Esophagus squamous epithelium (tissue), 5 donors: ENCODE results near the gene CD44. TPM values are rescaled to one million over a fixed set of nuclear protein-coding genes. Genes with fewer than 3 reads are reported as not detected.

Experiments
- DNase-seq: peaks from one replicate; lab custom pipeline; 2025; lab: John Stamatoyannopoulos, UW
- H3K27ac ChIP-seq, 4 donors: fragments of 200-600 bp; sonication (generic); one replicate each; pipeline ENCODE4 v1.5.1; 2016 to 2019; ENCODE audit warnings: mild to moderate bottlenecking in 1 of 4
- H3K27me3 ChIP-seq, 4 donors: fragments of 200-600 bp; sonication (generic); 1 replicate in 3 of 4; 2 replicates in 1 of 4; pipeline versions ENCODE4 v1.5.1 to v1.6.0; 2017 to 2021; ENCODE audit warnings: antibody characterized with exemption in 1 of 4
- H3K36me3 ChIP-seq, 3 donors: fragments of 200-600 bp; sonication (generic); one replicate each; pipeline ENCODE4 v1.5.1; 2016 to 2019
- H3K4me1 ChIP-seq, 3 donors: fragments of 200-600 bp; sonication (generic); one replicate each; pipeline ENCODE4 v1.5.1; 2017 to 2019
- H3K4me3 ChIP-seq, 4 donors: fragments of 200-600 bp; sonication (generic); 1 replicate in 3 of 4; 2 replicates in 1 of 4; pipeline ENCODE4 v1.5.1; 2016 to 2019; ENCODE audit warnings: mild to moderate bottlenecking in 2 of 4, moderate library complexity in 1 of 4
- H3K9me3 ChIP-seq, 3 donors: fragments of 200-600 bp; sonication (generic); one replicate each; pipeline ENCODE4 v1.5.1; 2016 to 2019
- CTCF ChIP-seq, 6 experiments: fragments of 450-650 bp in 4 of 6; fragments of 200-600 bp in 2 of 6; sonication (generic) in 2 of 6; IDR thresholded peaks; one replicate each; pipeline ENCODE4 v1.5.1; 2016 to 2019; ENCODE audit warnings: antibody characterized with exemption in 6 of 6, mild to moderate bottlenecking in 4 of 6, moderate library complexity in 4 of 6
- POLR2A ChIP-seq, 4 donors: fragments of 450-650 bp; IDR thresholded peaks; one replicate each; pipeline ENCODE4 v1.6.1; 2017; ENCODE audit warnings: antibody characterized with exemption in 4 of 4, mild to moderate bottlenecking in 4 of 4, moderate library complexity in 3 of 4
- WGBS, 2 donors: methylation state at CpG; one replicate each; pipeline ENCODE4 v1.1.5; 2018; 5-methylcytosine and 5-hydroxymethylcytosine counted together
- intact Hi-C: fragments of 100-400 bp; cut with DNase I; formaldehyde crosslinking; loops from one replicate; pipeline ENCODE4 v1.15.0; 2022
- total RNA-seq, 4 donors: library from RNA; depleted of rRNA; stranded (reverse); fragments of >200 nt; gene quantifications; one replicate each; pipeline ENCODE4 v1.1.0, GENCODE V29; 2016
- donor health status: DM: yes; HTN: yes; CAD: no.

The CD44 gene
- total RNA-seq, 4 donors from 2014 or later = 418 to 565 (median 463) TPM

GRCh38 chr11:35262056-35262455 lies 123.1 kb downstream of the CD44 start:
- no peak for DNase-seq
- intact Hi-C loops = no loop called here

DNA sequence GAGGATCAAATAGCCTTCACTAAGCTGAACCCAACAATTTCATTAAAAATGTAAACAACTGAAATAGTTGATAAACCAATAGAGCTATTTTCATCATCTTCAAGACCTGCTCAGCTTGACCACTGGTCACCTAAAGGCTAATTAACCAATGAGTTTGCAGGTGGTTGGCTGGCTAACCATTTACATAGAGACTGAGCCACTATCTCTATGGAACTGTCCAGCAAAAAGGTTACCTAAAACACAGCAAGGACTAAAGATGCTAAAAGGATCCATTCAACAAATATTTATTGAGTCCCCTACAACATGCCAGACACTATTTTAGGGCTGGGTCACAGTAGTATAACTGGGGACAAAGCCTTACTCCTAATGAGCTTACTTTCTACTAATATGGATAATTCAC lies 123.8 kb downstream of the CD44 start:
- Histone ChIP-seq H3K9me3 (no peaks in the 10 kb centered on the region), H3K4me1 (peaks cover 0 to 38% (median 5%) of the 10 kb centered on the region in 3 donors), H3K27me3 (peaks cover 0 to 11% (median 0%) of the 10 kb centered on the region in 4 donors), H3K27ac (no peak overlapping the region), H3K4me3 (no peak overlapping the region), H3K36me3 (no peaks in the 10 kb centered on the region)
- DNase-seq = no peak
- TF ChIP-seq POLR2A (IDR thresholded peaks at IDR 0.05) = no peak
- no peak for TF ChIP-seq CTCF (IDR thresholded peaks at IDR 0.05)
- intact Hi-C loops = no loop called here

More at GRCh38 chr11:35262056-35262455, 123.1 kb downstream of the CD44 start:
- H3K36me3 ChIP-seq = no peaks in the 10 kb centered on the region
- WGBS, 2 donors = 83 to 86% methylated on average over 3 of the region's 3 CpGs
- H3K27me3 ChIP-seq = peaks cover 0 to 15% (median 0%) of the 10 kb centered on the region in 4 donors
- H3K4me3 ChIP-seq = no peak overlapping the region
- no peaks in the 10 kb centered on the region for H3K9me3 ChIP-seq
- peaks cover 0 to 41% (median 5%) of the 10 kb centered on the region in 3 donors for H3K4me1 ChIP-seq
- TF ChIP-seq CTCF (IDR thresholded peaks at IDR 0.05) = no peak
- no peak for TF ChIP-seq POLR2A (IDR thresholded peaks at IDR 0.05)
- no peak overlapping the region for H3K27ac ChIP-seq

DNA sequence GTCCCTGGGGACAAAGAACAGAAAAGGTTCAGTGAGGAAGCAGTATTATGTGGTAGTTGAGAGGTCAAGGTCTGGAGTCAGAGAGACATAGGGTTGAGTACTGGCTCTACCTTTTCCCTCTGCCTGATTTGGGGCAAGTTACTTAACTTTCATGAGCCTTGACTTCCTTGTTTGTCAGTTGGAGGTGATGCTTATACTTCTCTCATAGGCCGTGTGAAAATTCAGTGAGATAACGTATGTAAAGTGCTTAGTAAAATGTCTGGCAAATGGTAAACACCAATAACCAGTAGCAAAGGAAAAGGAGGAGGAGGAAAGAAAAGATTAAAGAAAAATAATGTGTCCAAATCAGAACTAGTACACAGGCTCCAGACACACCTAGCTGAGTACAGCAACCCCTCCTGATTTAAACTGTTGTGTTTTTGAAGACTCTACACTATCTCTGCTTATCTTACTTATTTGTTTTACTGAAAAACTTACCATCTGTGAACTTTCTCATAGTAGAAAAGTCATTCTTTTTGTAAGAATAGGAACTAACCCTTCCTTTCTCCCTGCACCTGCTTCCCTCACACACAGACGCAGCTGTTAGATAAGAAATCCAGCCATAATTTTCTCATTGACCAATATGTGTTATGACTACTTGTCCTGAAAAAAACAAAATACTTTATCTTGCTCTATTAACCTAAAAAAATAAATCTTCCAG lies 126.9 kb downstream of the CD44 start:
- Histone ChIP-seq H3K27me3 (peaks cover 0 to 5% (median 0%) of the 10 kb centered on the region in 4 donors), H3K9me3 (no peaks in the 10 kb centered on the region), H3K4me1 (peaks cover 0 to 19% (median 5%) of the 10 kb centered on the region in 3 donors), H3K36me3 (no peaks in the 10 kb centered on the region), H3K27ac (no peak overlapping the region), H3K4me3 (no peak overlapping the region)
- intact Hi-C loops = no loop called here
- DNase-seq = no peak
- 55 to 56% methylated on average over 3 of the region's 3 CpGs for WGBS, 2 donors
- TF ChIP-seq POLR2A (IDR thresholded peaks at IDR 0.05) = no peak
- no peak for TF ChIP-seq CTCF (IDR thresholded peaks at IDR 0.05)

DNA sequence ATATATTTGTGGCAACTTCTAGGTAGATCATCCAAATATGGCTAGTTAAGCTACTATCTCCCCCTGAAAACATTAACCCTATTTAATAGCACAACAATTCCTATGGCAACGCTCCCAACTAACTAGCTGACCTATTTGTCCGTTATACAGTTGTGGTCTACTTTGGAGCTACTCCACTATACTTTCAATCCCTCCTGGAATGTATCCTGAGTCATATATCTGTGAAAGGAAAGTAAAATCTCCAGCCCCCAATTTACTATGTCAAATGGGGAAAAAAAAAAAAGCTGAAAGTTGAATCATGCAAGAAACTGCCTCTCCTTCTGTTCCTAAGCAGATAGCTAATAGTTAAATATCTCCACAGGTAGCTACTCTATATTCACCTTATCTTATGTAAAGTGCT lies 128.5 kb downstream of the CD44 start:
- intact Hi-C loops = no loop called here
- peaks cover 0 to 13% (median 5%) of the 10 kb centered on the region in 3 donors for H3K4me1 ChIP-seq
- no peaks in the 10 kb centered on the region for H3K36me3 ChIP-seq
- no peak overlapping the region for H3K4me3 ChIP-seq
- WGBS, 2 donors = 79 to 87% methylated on average over 2 of the region's 2 CpGs
- no peak for DNase-seq
- no peaks in the 10 kb centered on the region for H3K9me3 ChIP-seq
- H3K27me3 ChIP-seq = no peaks in the 10 kb centered on the region
- TF ChIP-seq POLR2A (IDR thresholded peaks at IDR 0.05) (no peak), CTCF (IDR thresholded peaks at IDR 0.05) (no peak)
- no peak overlapping the region for H3K27ac ChIP-seq

DNA sequence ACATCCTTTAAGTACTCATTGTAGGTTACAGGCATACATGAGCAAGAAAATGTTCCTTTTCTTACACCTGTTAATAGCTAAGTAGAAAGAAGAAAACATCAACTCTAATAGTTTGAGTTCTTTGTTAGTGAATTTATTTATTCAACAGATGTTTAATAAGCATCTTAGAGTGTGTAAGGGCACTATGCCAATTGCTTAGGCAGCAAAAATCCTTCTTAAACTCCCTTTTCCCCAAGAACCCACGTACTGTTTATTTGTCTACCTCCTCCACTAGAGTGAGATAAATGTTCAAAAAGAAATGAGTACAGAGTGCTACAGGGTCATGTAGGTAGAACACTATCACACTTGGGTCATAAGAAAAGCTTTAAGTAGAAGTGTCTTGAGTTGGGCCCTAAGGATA lies 131.4 kb downstream of the CD44 start:
- no peak overlapping the region for H3K27ac ChIP-seq
- H3K4me1 ChIP-seq = peaks cover 6 to 26% (median 13%) of the 10 kb centered on the region in 3 donors
- H3K27me3 ChIP-seq = no peaks in the 10 kb centered on the region
- H3K36me3 ChIP-seq = no peaks in the 10 kb centered on the region
- DNase-seq = no peak
- intact Hi-C loops = no loop called here
- WGBS, 2 donors = 38 to 56% methylated on average over 1 of the region's 1 CpG
- no peak for TF ChIP-seq CTCF (IDR thresholded peaks at IDR 0.05)
- TF ChIP-seq POLR2A (IDR thresholded peaks at IDR 0.05) = no peak
- no peak overlapping the region for H3K4me3 ChIP-seq
- no peaks in the 10 kb centered on the region for H3K9me3 ChIP-seq
